Rectal smooth muscle tissue (tissue), 1 donor: ENCODE results near the gene CYB5R4.
"Not testable (repeated sequence)": the region's sequence is repeated elsewhere in the genome, so short reads cannot be mapped to it uniquely, and the experiment has no call there.

Experiments used
- H3K27ac ChIP-seq: one replicate; pipeline ENCODE4 v1.7.0; 2013; ENCODE audit warnings: low read depth, low read length, inconsistent platforms
- H3K27me3 ChIP-seq: one replicate; pipeline ENCODE4 v1.7.0; 2013; ENCODE audit warnings: low read length; ENCODE audit not compliant: control insufficient read depth, insufficient read depth
- H3K36me3 ChIP-seq: one replicate; pipeline ENCODE4 v1.7.0; 2013; ENCODE audit warnings: low read length; ENCODE audit not compliant: control insufficient read depth, insufficient read depth
- H3K4me1 ChIP-seq: one replicate; pipeline ENCODE4 v1.7.0; 2013; ENCODE audit warnings: low read length; ENCODE audit not compliant: control insufficient read depth, insufficient read depth
- H3K4me3 ChIP-seq: one replicate; pipeline ENCODE4 v1.7.0; 2013; ENCODE audit warnings: low read length
- H3K9ac ChIP-seq: one replicate; pipeline ENCODE4 v1.7.0; 2013; ENCODE audit warnings: low read length

Gene CYB5R4

GRCh38 chr6:83946201-83946833 is 86.8 kb downstream of the CYB5R4 start:
- H3K4me1 ChIP-seq, H3K27me3 ChIP-seq, H3K27ac ChIP-seq, H3K36me3 ChIP-seq, H3K4me3 ChIP-seq, H3K9ac ChIP-seq: not testable (repeated sequence)

- not testable (repeated sequence) for H3K36me3 ChIP-seq, H3K4me1 ChIP-seq, H3K9ac ChIP-seq, H3K4me3 ChIP-seq, H3K27ac ChIP-seq, H3K27me3 ChIP-seq
Observed at GRCh38 chr6:83947983-83948382, 88.5 kb downstream of the CYB5R4 start.

- H3K36me3 ChIP-seq, result no peaks in the 10 kb centered on the region
- H3K4me1 ChIP-seq, result no peaks in the 10 kb centered on the region
- no peak overlapping the region for H3K9ac ChIP-seq
- no peaks in the 10 kb centered on the region for H3K27me3 ChIP-seq
- no peak overlapping the region for H3K4me3 ChIP-seq
- no peak overlapping the region for H3K27ac ChIP-seq
Observed at GRCh38 chr6:83948851-83949250, 89.4 kb downstream of the CYB5R4 start.

GRCh38 chr6:83951423-83951822 is 91.9 kb downstream of the CYB5R4 start:
- not testable (repeated sequence) for H3K27me3 ChIP-seq, H3K4me1 ChIP-seq, H3K4me3 ChIP-seq, H3K9ac ChIP-seq, H3K27ac ChIP-seq, H3K36me3 ChIP-seq

- H3K27me3 ChIP-seq, result no peaks in the 10 kb centered on the region
- no peak overlapping the region for H3K27ac ChIP-seq
- peaks cover 4% of the 10 kb centered on the region for H3K36me3 ChIP-seq
Observed at GRCh38 chr6:83952830-83953229, 93.3 kb downstream of the CYB5R4 start.

GRCh38 chr6:83954371-83954770 is 94.9 kb downstream of the CYB5R4 start:
- H3K27me3 ChIP-seq, result no peaks in the 10 kb centered on the region
- H3K9ac ChIP-seq, result no peak overlapping the region
- H3K27ac ChIP-seq, result no peak overlapping the region
- peaks cover 7% of the 10 kb centered on the region for H3K36me3 ChIP-seq
- H3K4me1 ChIP-seq, result no peaks in the 10 kb centered on the region
- no peak overlapping the region for H3K4me3 ChIP-seq

More at GRCh38 chr6:83952830-83953229, 93.3 kb downstream of the CYB5R4 start:
- Histone ChIP-seq H3K9ac (no peak overlapping the region), H3K4me1 (no peaks in the 10 kb centered on the region), H3K4me3 (no peak overlapping the region)

GRCh38 chr6:83958241-83958685 is 98.8 kb downstream of the CYB5R4 start:
- no peaks in the 10 kb centered on the region for H3K4me1 ChIP-seq
- no peaks in the 10 kb centered on the region for H3K27me3 ChIP-seq
- H3K27ac ChIP-seq, result no peak overlapping the region
- no peak overlapping the region for H3K4me3 ChIP-seq
- H3K36me3 ChIP-seq, result peaks cover 15% of the 10 kb centered on the region
- H3K9ac ChIP-seq, result no peak overlapping the region

- Histone ChIP-seq H3K36me3 (peaks cover 12% of the 10 kb centered on the region), H3K4me3 (no peak overlapping the region), H3K27me3 (no peaks in the 10 kb centered on the region), H3K27ac (no peak overlapping the region), H3K9ac (no peak overlapping the region), H3K4me1 (no peaks in the 10 kb centered on the region)
Observed at GRCh38 chr6:83960664-83961063, 101.2 kb downstream of the CYB5R4 start.

- no peak overlapping the region for H3K27ac ChIP-seq
- H3K27me3 ChIP-seq, result no peaks in the 10 kb centered on the region
- H3K4me3 ChIP-seq, result no peak overlapping the region
- peaks cover 12% of the 10 kb centered on the region for H3K36me3 ChIP-seq
- no peak overlapping the region for H3K9ac ChIP-seq
- no peaks in the 10 kb centered on the region for H3K4me1 ChIP-seq
Observed at GRCh38 chr6:83962582-83962981, 103.1 kb downstream of the CYB5R4 start.

- Histone ChIP-seq H3K9ac (no peak overlapping the region), H3K4me3 (no peak overlapping the region), H3K27ac (no peak overlapping the region), H3K27me3 (no peaks in the 10 kb centered on the region), H3K36me3 (peaks cover 3% of the 10 kb centered on the region), H3K4me1 (no peaks in the 10 kb centered on the region)
Observed at GRCh38 chr6:83966539-83966938, 107.0 kb downstream of the CYB5R4 start.

GRCh38 chr6:83970582-83970981 is 111.1 kb downstream of the CYB5R4 start:
- H3K36me3 ChIP-seq, result no peaks in the 10 kb centered on the region
- no peak overlapping the region for H3K9ac ChIP-seq
- no peaks in the 10 kb centered on the region for H3K27me3 ChIP-seq
- no peak overlapping the region for H3K4me3 ChIP-seq
- H3K27ac ChIP-seq, result no peak overlapping the region
- no peaks in the 10 kb centered on the region for H3K4me1 ChIP-seq

- Histone ChIP-seq H3K27ac (no peak overlapping the region), H3K4me1 (no peaks in the 10 kb centered on the region)
Observed at GRCh38 chr6:83974409-83975050, 115.0 kb downstream of the CYB5R4 start.

More at GRCh38 chr6:83974409-83975050, 115.0 kb downstream of the CYB5R4 start:
- Histone ChIP-seq H3K4me3 (no peak overlapping the region), H3K36me3 (no peaks in the 10 kb centered on the region), H3K9ac (no peak overlapping the region), H3K27me3 (no peaks in the 10 kb centered on the region)
